ENCODE results near the gene CTBP2.

Gene CTBP2

DNA sequence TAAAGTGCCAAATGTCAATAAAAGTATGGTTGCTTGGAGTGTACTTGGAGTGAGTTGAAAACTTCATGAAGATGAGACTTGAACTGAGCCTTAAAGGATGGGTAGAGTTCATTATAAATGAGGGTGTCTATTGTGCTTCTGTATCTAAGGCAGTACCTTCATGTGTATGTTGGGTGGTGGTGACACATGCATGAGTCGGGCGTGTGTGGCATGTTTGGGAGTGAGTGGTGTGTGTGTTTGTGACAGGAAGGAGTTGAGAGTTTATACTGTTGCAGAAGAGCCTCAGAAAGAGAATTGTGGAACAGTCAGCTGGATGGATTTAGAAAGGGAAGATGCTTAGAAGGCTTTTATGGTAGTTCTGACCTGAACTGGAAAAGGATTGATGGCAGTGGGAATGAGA, 224.4 kb downstream of the CTBP2 start:
- no peak for DNase-seq
- no peak for TF ChIP-seq CTCF (IDR thresholded peaks at IDR 0.05; ENCODE audit: low read depth, low read length)
- H3K27me3 ChIP-seq: no peaks in the 10 kb centered on the region
- H3K9me3 ChIP-seq: no peaks in the 10 kb centered on the region; the same call in 1 of the 2 replicates
- no peaks in the 10 kb centered on the region for H3K4me1 ChIP-seq
- no peak overlapping the region for H3K4me3 ChIP-seq (ENCODE audit: low read depth, low read length)
- H3K36me3 ChIP-seq: no peaks in the 10 kb centered on the region
